Bone marrow (tissue), 2 donors: ENCODE results near the gene SSTR5.

ENCODE experiments used
- DNase-seq, 2 donors: peaks; one replicate each; lab custom pipeline; 2025; lab: John Stamatoyannopoulos, UW

SSTR5 gene

GRCh38 chr16:1124291-1124690 lies 51.7 kb downstream of the SSTR5 start:
- no peak for DNase-seq

GRCh38 chr16:1124795-1125194 lies 52.2 kb downstream of the SSTR5 start:
- DNase-seq = no peak

GRCh38 chr16:1125471-1125870 lies 52.9 kb downstream of the SSTR5 start:
- DNase-seq = no peak

GRCh38 chr16:1126044-1126443 lies 53.5 kb downstream of the SSTR5 start:
- no peak for DNase-seq

GRCh38 chr16:1126586-1126985 lies 54.0 kb downstream of the SSTR5 start:
- no peak for DNase-seq

- no peak for DNase-seq
Observed at GRCh38 chr16:1127101-1127500, 54.6 kb downstream of the SSTR5 start.

GRCh38 chr16:1127971-1128715 lies 55.6 kb downstream of the SSTR5 start:
- no peak for DNase-seq

- DNase-seq = no peak
Observed at GRCh38 chr16:1129106-1129960, 56.8 kb downstream of the SSTR5 start.

- no peak for DNase-seq
Observed at GRCh38 chr16:1130382-1130781, 57.8 kb downstream of the SSTR5 start.
